HG03439 (cell line): Measurements from ENCODE around the gene OXSR1.
A peak's percentile ranks its signal among the peaks of the same experiment; 100 is the strongest.
"Not testable (repeated sequence)": the region's sequence is repeated elsewhere in the genome, so short reads cannot be mapped to it uniquely, and the experiment has no call there.

Source experiments
- ATAC-seq: cut with Tn5 transposase; IDR thresholded peaks from one replicate; pipeline ENCODE4 v1.9.1; 2021; ENCODE audit warnings: mild to moderate bottlenecking, moderate library complexity; ENCODE audit not compliant: unreplicated experiment

The OXSR1 gene

DNA sequence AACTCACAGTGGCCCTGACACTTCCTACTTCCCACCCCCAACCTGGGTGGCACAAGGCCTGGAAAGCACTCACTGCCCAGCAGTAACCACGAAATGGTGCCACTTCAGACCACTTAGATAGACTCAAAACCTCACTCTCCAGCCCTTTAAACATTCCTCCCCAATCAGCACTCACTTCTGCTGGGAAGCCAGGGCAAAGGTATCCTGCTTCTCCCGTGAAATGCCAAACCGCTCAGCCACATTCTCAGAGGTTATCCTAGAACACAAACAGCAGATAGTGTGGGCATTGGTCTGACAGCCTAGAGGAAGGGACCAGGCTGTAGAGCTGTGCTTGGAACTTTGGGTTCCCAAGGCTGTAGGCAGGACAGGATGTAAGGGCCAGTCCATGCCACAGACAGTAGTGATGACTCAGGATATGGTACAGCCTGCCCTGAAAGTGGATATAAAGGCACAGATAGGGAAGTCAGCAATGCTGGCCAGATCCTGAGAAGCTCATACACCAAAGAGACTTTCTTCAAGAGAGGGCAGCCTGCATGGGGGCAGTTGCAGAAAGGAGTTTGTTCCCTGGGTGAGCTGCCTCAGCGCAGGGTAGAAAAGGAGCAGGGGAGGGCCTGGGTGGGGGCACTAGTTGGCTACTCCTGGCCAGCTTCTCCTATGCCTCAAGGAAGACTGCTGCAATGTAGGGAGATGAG is 37.6 kb upstream of the OXSR1 start:
- no peak for ATAC-seq

- ATAC-seq = no peak
These were observed 37.1 kb upstream of the OXSR1 start for GRCh38 chr3:38128303-38128655.

DNA sequence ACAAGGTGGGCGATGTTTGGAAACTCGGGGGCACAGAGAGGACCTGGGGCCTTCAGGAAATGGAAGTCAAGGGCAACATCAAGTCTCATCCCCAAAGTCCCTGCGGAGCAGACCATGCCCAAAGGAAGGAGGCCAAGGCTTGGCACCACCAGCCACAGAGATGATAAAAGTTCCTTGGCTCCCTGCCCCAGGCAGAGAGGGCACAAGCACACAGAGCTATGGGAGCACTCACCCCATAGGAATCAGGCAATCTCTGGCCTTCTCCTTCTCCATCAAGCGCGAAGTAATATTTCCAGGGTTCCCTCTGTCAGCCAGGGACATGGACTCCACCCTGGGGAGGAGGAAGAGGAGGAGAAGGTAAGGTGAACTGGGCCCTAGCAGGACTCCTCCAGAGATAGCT is 36.3 kb upstream of the OXSR1 start:
- ATAC-seq = no peak

DNA sequence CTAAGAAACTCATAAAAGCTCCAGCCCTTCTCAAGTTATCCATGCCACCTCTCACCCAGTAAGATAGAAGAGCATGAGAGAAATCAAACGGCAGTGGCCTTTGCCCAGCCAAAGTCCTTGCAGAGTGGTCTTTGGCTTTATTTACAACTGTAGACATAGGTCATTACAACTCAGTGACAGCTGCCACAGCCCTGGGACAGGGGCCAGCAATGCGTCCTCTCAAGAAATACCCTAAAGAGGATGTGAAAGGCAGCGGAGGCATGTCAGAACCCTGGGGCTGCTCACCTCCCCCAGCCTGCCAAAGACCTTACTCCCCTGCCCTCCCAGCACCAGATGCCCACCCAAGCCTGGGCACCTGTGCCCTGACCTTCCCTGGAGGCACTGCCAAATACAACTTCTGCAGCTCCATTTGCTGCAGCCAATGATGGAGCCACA is 34.7 kb upstream of the OXSR1 start:
- no peak for ATAC-seq

- no peak for ATAC-seq
These were observed 33.5 kb upstream of the OXSR1 start for GRCh38 chr3:38131621-38132369.

DNA sequence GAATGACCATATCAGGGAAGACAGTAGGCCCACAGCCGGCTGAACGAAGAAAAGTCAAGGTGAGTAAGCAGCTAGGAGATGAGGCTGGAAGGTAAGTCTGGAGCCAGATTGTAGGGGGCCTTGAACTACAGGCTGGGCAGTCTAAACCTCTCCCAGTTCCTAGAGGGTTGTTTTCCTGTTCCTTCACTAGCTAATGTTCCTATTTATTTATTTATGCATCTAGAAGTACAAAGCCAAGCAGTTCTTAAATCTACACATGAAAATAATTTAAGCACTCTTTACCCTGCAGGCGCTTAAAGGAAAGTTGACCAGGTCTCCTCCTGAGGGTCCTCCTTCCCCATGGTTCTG is 32.2 kb upstream of the OXSR1 start:
- no peak for ATAC-seq

GRCh38 chr3:38133557-38134405 is 31.6 kb upstream of the OXSR1 start:
- ATAC-seq = no peak

- ATAC-seq = not testable (repeated sequence)
These were observed 30.7 kb upstream of the OXSR1 start for GRCh38 chr3:38134517-38135143.

GRCh38 chr3:38135621-38136277 is 29.6 kb upstream of the OXSR1 start:
- ATAC-seq = not testable (repeated sequence)

GRCh38 chr3:38136393-38136776 is 29.0 kb upstream of the OXSR1 start:
- ATAC-seq = no peak

GRCh38 chr3:38136777-38137614 is 28.3 kb upstream of the OXSR1 start, which contains the start of gene ACAA1:
Gene ACAA1 (minus strand): TSS chr3:38137127. CDS start chr3:38137035, 92 bp downstream.
- peak; percentile 87 for ATAC-seq

- ATAC-seq = no peak
These were observed 27.6 kb upstream of the OXSR1 start for GRCh38 chr3:38137615-38138348.

GRCh38 chr3:38138349-38139190 is 26.8 kb upstream of the OXSR1 start, which contains the start of gene MYD88:
Gene MYD88 (plus strand): TSS chr3:38138661. CDS start chr3:38138701, 40 bp downstream.
- ATAC-seq = peak; percentile 45

DNA sequence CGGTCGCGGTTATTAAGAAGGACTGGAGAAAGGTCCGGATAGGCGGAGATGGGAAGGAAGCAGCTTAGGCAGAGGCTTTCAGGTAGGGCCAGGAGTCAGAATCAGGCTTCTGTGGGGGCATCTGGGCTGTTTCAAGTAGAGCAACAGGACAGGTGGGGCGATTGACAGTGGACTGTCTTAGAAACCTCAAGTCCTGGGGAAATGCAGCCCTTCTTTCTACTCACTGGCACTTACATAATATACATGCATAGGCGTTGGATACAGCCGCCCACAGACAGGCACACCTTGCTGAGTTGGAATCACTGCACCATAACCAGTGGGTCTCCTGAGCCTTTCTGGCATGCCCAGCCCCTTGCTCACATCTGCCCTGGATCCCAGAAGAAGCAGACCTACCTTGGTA is 26.1 kb upstream of the OXSR1 start:
- ATAC-seq = no peak

DNA sequence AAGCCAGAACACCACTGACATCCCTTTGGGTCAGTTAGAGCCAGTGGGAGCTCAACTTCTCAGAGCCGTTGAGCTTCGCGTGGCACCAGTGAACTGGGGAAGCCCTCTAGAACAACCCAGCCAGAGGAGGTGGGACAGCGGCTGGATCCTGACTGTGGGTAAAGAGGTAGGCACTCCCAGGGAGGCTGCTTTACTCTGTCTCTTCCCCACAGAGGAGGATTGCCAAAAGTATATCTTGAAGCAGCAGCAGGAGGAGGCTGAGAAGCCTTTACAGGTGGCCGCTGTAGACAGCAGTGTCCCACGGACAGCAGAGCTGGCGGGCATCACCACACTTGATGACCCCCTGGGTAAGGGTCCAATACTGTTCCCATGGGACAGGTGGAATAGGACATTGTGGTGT is 25.7 kb upstream of the OXSR1 start:
- ATAC-seq = no peak

DNA sequence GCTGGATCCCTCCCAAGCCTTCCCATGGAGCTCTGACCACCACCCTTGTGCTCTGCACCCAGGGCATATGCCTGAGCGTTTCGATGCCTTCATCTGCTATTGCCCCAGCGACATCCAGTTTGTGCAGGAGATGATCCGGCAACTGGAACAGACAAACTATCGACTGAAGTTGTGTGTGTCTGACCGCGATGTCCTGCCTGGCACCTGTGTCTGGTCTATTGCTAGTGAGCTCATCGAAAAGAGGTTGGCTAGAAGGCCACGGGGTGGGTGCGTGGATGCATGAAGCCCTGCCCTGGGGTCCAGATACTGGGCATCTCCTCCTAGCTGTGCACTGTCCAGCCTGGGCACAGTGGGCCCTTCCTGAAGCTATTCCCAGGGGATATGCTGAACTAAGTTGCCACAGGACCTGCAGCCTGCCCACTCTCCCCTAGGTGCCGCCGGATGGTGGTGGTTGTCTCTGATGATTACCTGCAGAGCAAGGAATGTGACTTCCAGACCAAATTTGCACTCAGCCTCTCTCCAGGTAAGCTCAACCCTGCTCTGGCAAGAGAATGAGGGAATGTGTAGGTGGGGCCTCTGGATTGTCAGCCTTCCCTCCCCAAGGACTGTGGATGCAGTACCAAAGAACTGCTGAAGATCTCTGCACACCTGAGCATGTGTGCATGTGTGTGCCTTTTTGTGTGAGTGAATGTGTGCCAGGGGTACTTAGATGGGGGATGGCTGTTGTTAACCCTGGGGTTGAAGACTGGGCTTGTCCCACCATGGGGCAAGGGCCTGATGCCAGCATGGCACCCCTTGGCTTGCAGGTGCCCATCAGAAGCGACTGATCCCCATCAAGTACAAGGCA is 24.8 kb upstream of the OXSR1 start:
- ATAC-seq = no peak
